Stimulated activated CD8-positive, alpha-beta memory T cell treated with anti-CD3 and anti-CD28 coated beads, Interleukin-15, amount 100 ng/mL, for 1 hour (primary cell): Measurements from ENCODE around the gene TTC28.
"Not testable (repeated sequence)": the region's sequence is repeated elsewhere in the genome, so short reads cannot be mapped to it uniquely, and the experiment has no call there.

Experiments
- DNase-seq: peaks from one replicate; pipeline ENCODE4 v3.0.0-alpha.2; 2020; ENCODE audit warnings: low read depth

The TTC28 gene

GRCh38 chr22:28406246-28406645, 273.4 kb downstream of the TTC28 start:
- no peak for DNase-seq

- no peak for DNase-seq
Observed at GRCh38 chr22:28405588-28405987, 274.1 kb downstream of the TTC28 start.

GRCh38 chr22:28402539-28402938, 277.1 kb downstream of the TTC28 start:
- no peak for DNase-seq

GRCh38 chr22:28402060-28402459, 277.6 kb downstream of the TTC28 start:
- DNase-seq = no peak

- DNase-seq = no peak
Observed at GRCh38 chr22:28398981-28399380, 280.7 kb downstream of the TTC28 start.

- no peak for DNase-seq
Observed at GRCh38 chr22:28398355-28398754, 281.3 kb downstream of the TTC28 start.

- DNase-seq = no peak
Observed at GRCh38 chr22:28397306-28397705, 282.3 kb downstream of the TTC28 start.

GRCh38 chr22:28395920-28396753, 283.5 kb downstream of the TTC28 start:
- no peak for DNase-seq

- DNase-seq = no peak
Observed at GRCh38 chr22:28395520-28395919, 284.1 kb downstream of the TTC28 start.

- no peak for DNase-seq
Observed at GRCh38 chr22:28394513-28395110, 285.0 kb downstream of the TTC28 start.

- no peak for DNase-seq
Observed at GRCh38 chr22:28381429-28382167, 298.0 kb downstream of the TTC28 start.

- no peak for DNase-seq
Observed at GRCh38 chr22:28379951-28380350, 299.7 kb downstream of the TTC28 start.

- no peak for DNase-seq
Observed at GRCh38 chr22:28379075-28379779, 300.4 kb downstream of the TTC28 start.

GRCh38 chr22:28375761-28376534, 303.7 kb downstream of the TTC28 start:
- DNase-seq = no peak

GRCh38 chr22:28373831-28374230, 305.8 kb downstream of the TTC28 start:
- no peak for DNase-seq

GRCh38 chr22:28369854-28370253, 309.8 kb downstream of the TTC28 start:
- DNase-seq = no peak

GRCh38 chr22:28366856-28367255, 312.8 kb downstream of the TTC28 start:
- no peak for DNase-seq

- DNase-seq = no peak
Observed at GRCh38 chr22:28365371-28365770, 314.3 kb downstream of the TTC28 start.

- DNase-seq = not testable (repeated sequence)
Observed at GRCh38 chr22:28364105-28364504, 315.5 kb downstream of the TTC28 start.

- DNase-seq = no peak
Observed at GRCh38 chr22:28360939-28361338, 318.7 kb downstream of the TTC28 start.

GRCh38 chr22:28358312-28358711, 321.3 kb downstream of the TTC28 start:
- no peak for DNase-seq

- DNase-seq = no peak
Observed at GRCh38 chr22:28357193-28357592, 322.4 kb downstream of the TTC28 start.
